SU-DHL-6 (cell line): ENCODE results near the gene MEGF6.

ENCODE experiments used
- H2AFZ ChIP-seq: fragments of 200-600 bp; sonication (generic); 2 replicates; pipeline ENCODE4 v1.6.1; 2014; ENCODE audit warnings: low read depth, mild to moderate bottlenecking, moderate library complexity, mixed read lengths, antibody characterized with exemption, low read length; ENCODE audit not compliant: severe bottlenecking
- H3F3A ChIP-seq: fragments of 200-600 bp; shearing (Covaris generic); 2 replicates; pipeline ENCODE4 v1.6.0; 2016; ENCODE audit warnings: antibody characterized with exemption, mild to moderate bottlenecking; ENCODE audit not compliant: insufficient read depth
- H3K27ac ChIP-seq: fragments of 200-600 bp; sonication (generic); 2 replicates; pipeline ENCODE4 v1.5.1; 2016; ENCODE audit warnings: low read depth, mild to moderate bottlenecking, low read length, moderate library complexity, mixed read lengths
- H3K27me3 ChIP-seq: fragments of 200-600 bp; sonication (generic), shearing (Covaris generic); 2 replicates; pipeline ENCODE4 v1.6.0; 2014; ENCODE audit warnings: mild to moderate bottlenecking, low read length
- H3K36me3 ChIP-seq: fragments of 200-600 bp; sonication (generic); 2 replicates; pipeline ENCODE4 v1.6.1; 2014; ENCODE audit warnings: mild to moderate bottlenecking, low read length, mixed read lengths
- H3K4me2 ChIP-seq: fragments of 300-600, 200-600 bp; shearing (Covaris generic), sonication (generic); 2 replicates; pipeline ENCODE4 v1.6.0; 2014; ENCODE audit warnings: low read length, low read depth, mild to moderate bottlenecking; ENCODE audit not compliant: poor library complexity, severe bottlenecking
- H3K4me3 ChIP-seq: fragments of 200-600 bp; sonication (generic); 2 replicates; pipeline ENCODE4 v1.5.1; 2014; ENCODE audit warnings: antibody characterized with exemption, low read length, mild to moderate bottlenecking, mixed read lengths; ENCODE audit not compliant: insufficient read depth, poor library complexity, severe bottlenecking
- H3K79me2 ChIP-seq: fragments of 200-600 bp; sonication (generic); 2 replicates; pipeline ENCODE4 v1.6.1; 2014; ENCODE audit warnings: mild to moderate bottlenecking, low read length, moderate library complexity; ENCODE audit not compliant: insufficient read depth
- H3K9ac ChIP-seq: fragments of 200-600 bp; sonication (generic); 2 replicates; pipeline ENCODE4 v1.7.0; 2014; ENCODE audit warnings: mild to moderate bottlenecking, low read length
- H3K9me2 ChIP-seq: fragments of 200-600 bp; sonication (generic); replicated peaks from 2 replicates; pipeline ENCODE4 v1.6.1; 2014; ENCODE audit warnings: low read length; ENCODE audit not compliant: insufficient read depth
- H3K9me3 ChIP-seq: fragments of 200-600 bp; sonication (generic); 2 replicates; pipeline ENCODE4 v1.6.1; 2014; ENCODE audit warnings: low read length, mixed read lengths; ENCODE audit not compliant: insufficient read depth
- H4K20me1 ChIP-seq: fragments of 200-600 bp; sonication (generic); 2 replicates; pipeline ENCODE4 v1.6.1; 2014; ENCODE audit warnings: low read depth, mild to moderate bottlenecking, antibody characterized with exemption, low read length, moderate library complexity, mixed read lengths
- CTCF ChIP-seq: fragments of 200-600 bp; sonication (generic); IDR thresholded peaks from one replicate; pipeline ENCODE4 v1.5.1; 2017; ENCODE audit warnings: antibody characterized with exemption, mild to moderate bottlenecking, low read length, moderate library complexity; ENCODE audit not compliant: insufficient read depth, poor library complexity, severe bottlenecking
- EZH2phosphoT487 ChIP-seq: fragments of 200-600 bp; sonication (generic), shearing (Covaris generic); conservative IDR thresholded peaks from 2 replicates; pipeline ENCODE4 v1.6.1; 2018; ENCODE audit warnings: mild to moderate bottlenecking, antibody characterized with exemption, low read length, moderate library complexity, mixed read lengths

MEGF6 gene

GRCh38 chr1:3556336-3556735 lies 55.0 kb downstream of the MEGF6 start:
- no peak overlapping the region for H3K27ac ChIP-seq
- TF ChIP-seq CTCF: no peak
- TF ChIP-seq EZH2phosphoT487: no peak
- H3K9me3 ChIP-seq: no peaks in the 10 kb centered on the region
- no peaks in the 10 kb centered on the region for H3F3A ChIP-seq
- H3K4me2 ChIP-seq: no peak overlapping the region
- H3K9ac ChIP-seq: no peak overlapping the region
- no peaks in the 10 kb centered on the region for H3K27me3 ChIP-seq
- H3K9me2 ChIP-seq: no peaks in the 10 kb centered on the region
- no peaks in the 10 kb centered on the region for H3K79me2 ChIP-seq
- no peak overlapping the region for H3K4me3 ChIP-seq
- H4K20me1 ChIP-seq: no peaks in the 10 kb centered on the region
- no peak overlapping the region for H2AFZ ChIP-seq
- no peaks in the 10 kb centered on the region for H3K36me3 ChIP-seq

DNA sequence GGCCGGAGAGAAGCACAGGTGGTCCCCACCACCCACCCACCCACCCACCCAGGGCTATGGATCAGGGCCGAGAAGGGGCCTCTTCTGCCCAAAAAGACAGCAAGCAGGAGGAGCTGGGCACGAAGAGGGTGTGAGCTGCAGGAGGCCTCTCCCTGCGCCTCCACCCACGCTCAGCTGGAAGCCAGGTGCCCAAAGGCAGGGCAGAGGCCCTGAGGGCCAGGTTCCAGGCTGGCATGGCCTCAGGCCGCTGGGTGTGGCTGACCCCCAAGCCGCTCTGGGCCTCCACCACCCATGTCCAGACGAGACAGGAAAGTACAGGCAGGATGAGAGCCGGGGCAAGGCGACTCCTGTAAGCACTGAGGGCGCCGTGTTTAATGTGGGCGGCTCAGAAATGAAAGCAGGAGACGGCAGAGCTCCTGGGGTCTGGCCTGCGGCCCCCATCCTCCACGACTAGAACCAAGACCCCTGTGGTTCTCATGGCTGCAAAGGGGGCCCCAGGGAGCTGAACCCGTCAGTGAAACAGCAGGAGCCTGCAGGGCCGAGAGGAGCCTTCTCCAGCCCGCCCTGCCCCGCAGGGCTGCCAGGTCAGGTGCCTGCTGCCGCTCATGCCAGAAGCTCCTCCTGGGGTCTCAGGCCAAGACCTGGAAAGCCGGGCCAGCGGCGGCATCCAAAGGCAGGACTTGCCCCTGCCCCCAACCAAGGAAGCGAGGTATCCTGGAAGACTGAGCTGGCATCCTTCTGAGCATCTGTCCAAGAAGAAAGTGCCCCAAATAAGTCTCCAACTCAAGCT lies 56.0 kb downstream of the MEGF6 start:
- no peak overlapping the region for H3K27ac ChIP-seq
- no peaks in the 10 kb centered on the region for H3F3A ChIP-seq
- H3K79me2 ChIP-seq: no peaks in the 10 kb centered on the region
- no peaks in the 10 kb centered on the region for H4K20me1 ChIP-seq
- H3K9me2 ChIP-seq: no peaks in the 10 kb centered on the region
- H3K4me2 ChIP-seq: no peak overlapping the region
- no peak overlapping the region for H3K9ac ChIP-seq
- no peak overlapping the region for H2AFZ ChIP-seq
- no peaks in the 10 kb centered on the region for H3K27me3 ChIP-seq
- H3K4me3 ChIP-seq: no peak overlapping the region
- no peaks in the 10 kb centered on the region for H3K9me3 ChIP-seq
- no peaks in the 10 kb centered on the region for H3K36me3 ChIP-seq
- TF ChIP-seq CTCF: no peak
- no peak for TF ChIP-seq EZH2phosphoT487

DNA sequence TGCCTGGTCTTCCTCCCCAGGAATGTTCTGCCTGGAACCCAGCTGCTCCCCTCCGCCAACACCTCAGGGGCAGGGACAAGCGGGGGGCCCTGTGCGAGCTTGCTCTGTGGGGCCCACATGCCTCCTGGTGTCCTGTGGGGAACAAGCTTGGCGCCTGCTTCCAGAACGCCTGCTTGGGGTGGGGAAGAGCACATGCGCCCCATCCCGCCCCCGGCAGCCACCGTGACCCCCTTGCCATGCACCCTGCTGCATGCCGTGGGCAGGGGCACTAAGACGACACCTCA lies 57.4 kb downstream of the MEGF6 start:
- H3K9ac ChIP-seq: no peak overlapping the region
- TF ChIP-seq EZH2phosphoT487 (no peak), CTCF (no peak)
- H3K27ac ChIP-seq: no peak overlapping the region

More for the DNA sequence above, 57.4 kb downstream of the MEGF6 start:
- Histone ChIP-seq H3K27me3 (no peaks in the 10 kb centered on the region), H4K20me1 (no peaks in the 10 kb centered on the region), H3K4me2 (no peak overlapping the region), H3K9me3 (no peaks in the 10 kb centered on the region), H3K79me2 (no peaks in the 10 kb centered on the region), H3K9me2 (no peaks in the 10 kb centered on the region), H3K36me3 (no peaks in the 10 kb centered on the region), H2AFZ (no peak overlapping the region), H3F3A (no peaks in the 10 kb centered on the region), H3K4me3 (no peak overlapping the region)
